GM23338 (cell line): Measurements from ENCODE around the gene SDHB. TPM values are rescaled to one million over a fixed set of nuclear protein-coding genes. Genes with fewer than 3 reads are reported as not detected.

Source experiments
- ATAC-seq: fragments of 200-7000 bp; cut with Tn5 transposase; 3 replicates; pipeline ENCODE4 v1.9.1; 2020
- DNase-seq: peaks from one replicate; pipeline ENCODE4 v3.0.0-alpha.2; 2015; ENCODE audit warnings: low spot score
- H2AFZ ChIP-seq: fragments of 200-600 bp; sonication (generic); 2 replicates; pipeline ENCODE4 v1.8.0; 2016; ENCODE audit warnings: antibody characterized with exemption, mild to moderate bottlenecking, moderate library complexity
- H3F3A ChIP-seq: fragments of 200-600 bp; sonication (generic); replicated peaks from 2 replicates; pipeline ENCODE4 v1.8.0; 2017; ENCODE audit warnings: antibody characterized with exemption, mixed run types, low read depth
- H3K27ac ChIP-seq: fragments of 200-600 bp; sonication (generic); 2 replicates; pipeline ENCODE4 v1.6.1; 2016; ENCODE audit warnings: low read depth
- H3K27me3 ChIP-seq: fragments of 200-600 bp; sonication (generic); 2 replicates; pipeline ENCODE4 v1.8.0; 2016; ENCODE audit warnings: mild to moderate bottlenecking, mixed run types, moderate library complexity; ENCODE audit not compliant: insufficient read depth
- H3K36me3 ChIP-seq: fragments of 200-600 bp; sonication (generic); 2 replicates; pipeline ENCODE4 v1.8.0; 2016; ENCODE audit warnings: mild to moderate bottlenecking; ENCODE audit not compliant: insufficient read depth
- H3K4me1 ChIP-seq: fragments of 200-600 bp; sonication (generic); 2 replicates; pipeline ENCODE4 v1.8.0; 2016; ENCODE audit warnings: mild to moderate bottlenecking, moderate library complexity; ENCODE audit not compliant: insufficient read depth
- H3K4me2 ChIP-seq: fragments of 200-600 bp; sonication (generic); 2 replicates; pipeline ENCODE4 v1.7.1; 2017; ENCODE audit warnings: mixed run types
- H3K4me3 ChIP-seq: fragments of 200-600 bp; sonication (generic); 2 replicates; pipeline ENCODE4 v1.6.1; 2016; ENCODE audit warnings: mixed run types
- H3K79me2 ChIP-seq: fragments of 200-600 bp; sonication (generic); replicated peaks from 2 replicates; pipeline ENCODE4 v1.8.0; 2017; ENCODE audit warnings: mild to moderate bottlenecking; ENCODE audit not compliant: insufficient read depth
- H3K9me2 ChIP-seq: fragments of 200-600 bp; sonication (generic); 2 replicates; pipeline ENCODE4 v1.8.0; 2017; ENCODE audit not compliant: insufficient read depth
- H4K20me1 ChIP-seq: fragments of 200-600 bp; sonication (generic); replicated peaks from 2 replicates; pipeline ENCODE4 v1.8.0; 2017; ENCODE audit warnings: mild to moderate bottlenecking; ENCODE audit not compliant: insufficient read depth
- H3K27ac Mint-ChIP-seq: 2 replicates; pipeline ENCODE4 v1.8.0; 2020; ENCODE audit warnings: inconsistent platforms, mild to moderate bottlenecking, moderate library complexity, mixed read lengths
- H3K27me3 Mint-ChIP-seq: 3 replicates; pipeline ENCODE4 v1.8.0; 2022; ENCODE audit warnings: low read depth, mild to moderate bottlenecking, moderate library complexity, mixed read lengths, inconsistent platforms; ENCODE audit not compliant: insufficient read depth, poor library complexity
- H3K36me3 Mint-ChIP-seq: 3 replicates; pipeline ENCODE4 v1.8.0; 2021; ENCODE audit warnings: low read depth, mild to moderate bottlenecking, inconsistent platforms, moderate library complexity, mixed read lengths
- H3K4me1 Mint-ChIP-seq: 3 replicates; pipeline ENCODE4 v1.8.0; 2020; ENCODE audit warnings: mild to moderate bottlenecking, inconsistent platforms, mixed read lengths
- H3K4me3 Mint-ChIP-seq: 3 replicates; pipeline ENCODE4 v1.8.0; 2021; ENCODE audit warnings: moderate library complexity, mild to moderate bottlenecking, inconsistent platforms, mixed read lengths
- H3K9me3 Mint-ChIP-seq: 3 replicates; pipeline ENCODE4 v1.8.0; 2020; ENCODE audit warnings: moderate library complexity, mild to moderate bottlenecking, inconsistent platforms, mixed read lengths
- CREB1 ChIP-seq: fragments of 250-450 bp; sonication (Bioruptor Pico); IDR thresholded peaks from 2 replicates; pipeline ENCODE4 v1.5.0; 2020; ENCODE audit warnings: low read depth, mild to moderate bottlenecking, moderate library complexity
- EZH2 ChIP-seq: fragments of 200-600 bp; sonication (generic); IDR thresholded peaks from one replicate; pipeline ENCODE4 v1.8.0; 2017; ENCODE audit warnings: antibody characterized with exemption, mild to moderate bottlenecking, low read depth; ENCODE audit not compliant: unreplicated experiment
- EZH2phosphoT487 ChIP-seq: fragments of 200-600 bp; sonication (generic); IDR thresholded peaks from one replicate; pipeline ENCODE4 v1.8.1; 2018; ENCODE audit warnings: antibody characterized with exemption; ENCODE audit not compliant: unreplicated experiment
- JUNB ChIP-seq: IDR thresholded peaks from one replicate; pipeline ENCODE4 v1.6.1; 2016; ENCODE audit warnings: antibody characterized with exemption; ENCODE audit not compliant: unreplicated experiment
- NANOG ChIP-seq: IDR thresholded peaks from 2 replicates; pipeline ENCODE4 v1.6.1; 2016; ENCODE audit warnings: antibody characterized with exemption, borderline replicate concordance
- POLR2AphosphoS5 ChIP-seq: IDR thresholded peaks from 2 replicates; pipeline ENCODE4 v1.6.1; 2016; ENCODE audit warnings: antibody characterized with exemption, low read depth
- STAT1 ChIP-seq: IDR thresholded peaks from one replicate; pipeline ENCODE4 v1.6.1; 2016; ENCODE audit warnings: antibody characterized with exemption; ENCODE audit not compliant: unreplicated experiment
- ZNF114 ChIP-seq: fragments of 250-450 bp; sonication (Bioruptor Pico); IDR thresholded peaks from 2 replicates; pipeline ENCODE4 v1.5.0; 2020; ENCODE audit warnings: mild to moderate bottlenecking, moderate library complexity
- ZNF331 ChIP-seq: fragments of 250-450 bp; sonication (Bioruptor Pico); IDR thresholded peaks from 2 replicates; pipeline ENCODE4 v1.5.0; 2020; ENCODE audit warnings: low read depth, mild to moderate bottlenecking, moderate library complexity
- polyA plus RNA-seq: library from polyadenylated mRNA; unstranded; fragments of >200 nt; fragmentation: Nextera tagmentation; extraction: Ambion mirVana; gene quantifications from 2 replicates; pipeline ENCODE4 v1.2.1, GENCODE V29; 2016
- total RNA-seq: library from RNA; depleted of rRNA; stranded (reverse); fragments of >200 nt; shearing (Covaris generic); gene quantifications from 2 replicates; pipeline ENCODE4 v1.2.3, GENCODE V29; 2014
- TF ChIP-seq, protein P1 (sequence below): IDR thresholded peaks from 2 replicates; pipeline ENCODE4 v1.6.1; 2016; ENCODE audit warnings: antibody characterized with exemption
- TF ChIP-seq, protein P2 (sequence below), 2 experiments: fragments of 200-600 bp in 1 of 2; sonication (generic) in 1 of 2; conservative IDR thresholded peaks; 2 replicates each; pipeline versions ENCODE4 v1.5.1 to v1.6.1; 2016 to 2017; ENCODE audit warnings: antibody characterized with exemption in 2 of 2, low read depth in 2 of 2, mild to moderate bottlenecking in 2 of 2, moderate library complexity in 1 of 2
- TF ChIP-seq, protein P3 (sequence below): IDR thresholded peaks from one replicate; pipeline ENCODE4 v1.6.1; 2018; ENCODE audit warnings: antibody characterized with exemption; ENCODE audit not compliant: unreplicated experiment

Gene SDHB
- total and polyA plus RNA-seq, 2 experiments from 2014 or later = 72.8 to 112 TPM

DNA sequence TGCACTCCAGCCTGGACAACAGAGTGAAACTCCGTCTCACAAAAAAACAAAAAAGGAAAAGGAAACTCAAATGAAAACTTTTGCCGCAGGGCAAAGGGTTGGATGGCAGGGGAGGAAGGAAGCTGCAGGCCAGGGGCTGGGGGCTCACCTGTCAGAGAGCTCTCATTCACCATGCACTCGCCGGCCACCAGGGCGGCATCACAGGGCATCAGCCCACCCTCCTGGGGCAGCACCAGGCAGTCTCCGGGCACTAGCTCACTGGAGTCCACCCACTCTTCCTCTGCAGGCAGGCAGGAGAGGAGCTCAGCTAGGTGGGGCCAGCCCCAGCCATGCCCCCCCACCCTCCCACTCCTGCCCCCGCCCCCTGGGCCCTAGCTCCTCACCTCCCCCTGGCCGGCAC lies 54.0 kb downstream of the SDHB start:
- H3K27ac Mint-ChIP-seq = no peak overlapping the region
- H3K79me2 ChIP-seq = no peaks in the 10 kb centered on the region
- H3K4me3 Mint-ChIP-seq = no peak overlapping the region
- DNase-seq (no peak), ATAC-seq (peak; percentile 76)
- H2AFZ ChIP-seq = no peak overlapping the region
- no peaks in the 10 kb centered on the region; the same call in 1 of the 2 replicates for H4K20me1 ChIP-seq
- no peak overlapping the region for H3K27ac ChIP-seq
- no peaks in the 10 kb centered on the region for H3K27me3 ChIP-seq
- no peaks in the 10 kb centered on the region; the same call in none of the 2 replicates for H3K36me3 ChIP-seq
- TF ChIP-seq, protein P1, sequence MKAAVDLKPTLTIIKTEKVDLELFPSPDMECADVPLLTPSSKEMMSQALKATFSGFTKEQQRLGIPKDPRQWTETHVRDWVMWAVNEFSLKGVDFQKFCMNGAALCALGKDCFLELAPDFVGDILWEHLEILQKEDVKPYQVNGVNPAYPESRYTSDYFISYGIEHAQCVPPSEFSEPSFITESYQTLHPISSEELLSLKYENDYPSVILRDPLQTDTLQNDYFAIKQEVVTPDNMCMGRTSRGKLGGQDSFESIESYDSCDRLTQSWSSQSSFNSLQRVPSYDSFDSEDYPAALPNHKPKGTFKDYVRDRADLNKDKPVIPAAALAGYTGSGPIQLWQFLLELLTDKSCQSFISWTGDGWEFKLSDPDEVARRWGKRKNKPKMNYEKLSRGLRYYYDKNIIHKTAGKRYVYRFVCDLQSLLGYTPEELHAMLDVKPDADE = no peak
- TF ChIP-seq, protein P2, sequence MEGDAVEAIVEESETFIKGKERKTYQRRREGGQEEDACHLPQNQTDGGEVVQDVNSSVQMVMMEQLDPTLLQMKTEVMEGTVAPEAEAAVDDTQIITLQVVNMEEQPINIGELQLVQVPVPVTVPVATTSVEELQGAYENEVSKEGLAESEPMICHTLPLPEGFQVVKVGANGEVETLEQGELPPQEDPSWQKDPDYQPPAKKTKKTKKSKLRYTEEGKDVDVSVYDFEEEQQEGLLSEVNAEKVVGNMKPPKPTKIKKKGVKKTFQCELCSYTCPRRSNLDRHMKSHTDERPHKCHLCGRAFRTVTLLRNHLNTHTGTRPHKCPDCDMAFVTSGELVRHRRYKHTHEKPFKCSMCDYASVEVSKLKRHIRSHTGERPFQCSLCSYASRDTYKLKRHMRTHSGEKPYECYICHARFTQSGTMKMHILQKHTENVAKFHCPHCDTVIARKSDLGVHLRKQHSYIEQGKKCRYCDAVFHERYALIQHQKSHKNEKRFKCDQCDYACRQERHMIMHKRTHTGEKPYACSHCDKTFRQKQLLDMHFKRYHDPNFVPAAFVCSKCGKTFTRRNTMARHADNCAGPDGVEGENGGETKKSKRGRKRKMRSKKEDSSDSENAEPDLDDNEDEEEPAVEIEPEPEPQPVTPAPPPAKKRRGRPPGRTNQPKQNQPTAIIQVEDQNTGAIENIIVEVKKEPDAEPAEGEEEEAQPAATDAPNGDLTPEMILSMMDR (conservative IDR thresholded peaks at IDR 0.05; ENCODE audit: low read depth in 2 of 2) = peak; percentile 22 to 36; a peak in 3 of 4 replicates
- H3K4me3 ChIP-seq = no peak overlapping the region
- H3K4me2 ChIP-seq = no peak overlapping the region
- H3K4me1 Mint-ChIP-seq = no peaks in the 10 kb centered on the region
- H3K27me3 Mint-ChIP-seq = peaks cover 7% of the 10 kb centered on the region
- H3K36me3 Mint-ChIP-seq = peaks cover 40% of the 10 kb centered on the region
- H3K4me1 ChIP-seq = no peaks in the 10 kb centered on the region
- H3F3A ChIP-seq = no peaks in the 10 kb centered on the region
- H3K9me2 ChIP-seq = no peaks in the 10 kb centered on the region
- no peaks in the 10 kb centered on the region for H3K9me3 Mint-ChIP-seq

DNA sequence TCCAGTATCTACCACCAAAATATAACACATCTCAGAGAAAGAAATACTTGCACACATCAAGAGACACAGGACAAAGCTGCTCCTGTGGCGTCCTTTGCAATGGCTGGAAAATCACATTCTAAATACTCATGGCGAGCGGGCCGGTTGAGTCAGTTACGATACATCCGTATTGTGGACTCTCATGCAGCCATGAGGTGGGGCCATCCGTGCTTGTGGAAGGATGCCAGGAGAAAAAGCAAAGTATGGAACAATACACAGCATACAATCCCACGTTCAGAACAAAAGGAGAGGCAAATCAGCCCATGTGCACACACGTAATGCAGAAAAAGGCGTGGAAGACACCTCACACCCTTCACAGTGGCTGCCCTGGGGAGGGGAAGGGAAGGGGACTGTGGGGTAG lies 55.2 kb downstream of the SDHB start:
- H3K4me1 ChIP-seq = no peaks in the 10 kb centered on the region
- no peaks in the 10 kb centered on the region for H3F3A ChIP-seq
- no peak overlapping the region for H3K4me3 ChIP-seq
- H3K36me3 Mint-ChIP-seq = peaks cover 32% of the 10 kb centered on the region
- no peak overlapping the region for H3K27ac Mint-ChIP-seq
- no peaks in the 10 kb centered on the region; the same call in 1 of the 2 replicates for H3K36me3 ChIP-seq
- no peak for DNase-seq
- no peaks in the 10 kb centered on the region for H3K9me3 Mint-ChIP-seq
- H3K27me3 Mint-ChIP-seq = peaks cover 7% of the 10 kb centered on the region
- H3K4me2 ChIP-seq = no peak overlapping the region
- no peaks in the 10 kb centered on the region for H3K79me2 ChIP-seq
- ATAC-seq = no peak
- no peaks in the 10 kb centered on the region for H3K4me1 Mint-ChIP-seq
- H3K4me3 Mint-ChIP-seq = no peak overlapping the region
- H3K27me3 ChIP-seq = no peaks in the 10 kb centered on the region
- H3K9me2 ChIP-seq = no peaks in the 10 kb centered on the region
- no peaks in the 10 kb centered on the region; the same call in 1 of the 2 replicates for H4K20me1 ChIP-seq
- no peak overlapping the region for H2AFZ ChIP-seq
- no peak overlapping the region for H3K27ac ChIP-seq
- TF ChIP-seq ZNF331 (CRISPR knock-in tag) (no peak), EZH2phosphoT487 (no peak), CREB1 (CRISPR knock-in tag) (no peak), STAT1 (no peak), ZNF114 (no peak), EZH2 (no peak), POLR2AphosphoS5 (no peak), JUNB (no peak), NANOG (no peak)
- TF ChIP-seq, protein P3, sequence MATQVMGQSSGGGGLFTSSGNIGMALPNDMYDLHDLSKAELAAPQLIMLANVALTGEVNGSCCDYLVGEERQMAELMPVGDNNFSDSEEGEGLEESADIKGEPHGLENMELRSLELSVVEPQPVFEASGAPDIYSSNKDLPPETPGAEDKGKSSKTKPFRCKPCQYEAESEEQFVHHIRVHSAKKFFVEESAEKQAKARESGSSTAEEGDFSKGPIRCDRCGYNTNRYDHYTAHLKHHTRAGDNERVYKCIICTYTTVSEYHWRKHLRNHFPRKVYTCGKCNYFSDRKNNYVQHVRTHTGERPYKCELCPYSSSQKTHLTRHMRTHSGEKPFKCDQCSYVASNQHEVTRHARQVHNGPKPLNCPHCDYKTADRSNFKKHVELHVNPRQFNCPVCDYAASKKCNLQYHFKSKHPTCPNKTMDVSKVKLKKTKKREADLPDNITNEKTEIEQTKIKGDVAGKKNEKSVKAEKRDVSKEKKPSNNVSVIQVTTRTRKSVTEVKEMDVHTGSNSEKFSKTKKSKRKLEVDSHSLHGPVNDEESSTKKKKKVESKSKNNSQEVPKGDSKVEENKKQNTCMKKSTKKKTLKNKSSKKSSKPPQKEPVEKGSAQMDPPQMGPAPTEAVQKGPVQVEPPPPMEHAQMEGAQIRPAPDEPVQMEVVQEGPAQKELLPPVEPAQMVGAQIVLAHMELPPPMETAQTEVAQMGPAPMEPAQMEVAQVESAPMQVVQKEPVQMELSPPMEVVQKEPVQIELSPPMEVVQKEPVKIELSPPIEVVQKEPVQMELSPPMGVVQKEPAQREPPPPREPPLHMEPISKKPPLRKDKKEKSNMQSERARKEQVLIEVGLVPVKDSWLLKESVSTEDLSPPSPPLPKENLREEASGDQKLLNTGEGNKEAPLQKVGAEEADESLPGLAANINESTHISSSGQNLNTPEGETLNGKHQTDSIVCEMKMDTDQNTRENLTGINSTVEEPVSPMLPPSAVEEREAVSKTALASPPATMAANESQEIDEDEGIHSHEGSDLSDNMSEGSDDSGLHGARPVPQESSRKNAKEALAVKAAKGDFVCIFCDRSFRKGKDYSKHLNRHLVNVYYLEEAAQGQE = no peak
- TF ChIP-seq, protein P1 = no peak
- TF ChIP-seq, protein P2 (conservative IDR thresholded peaks at IDR 0.05; ENCODE audit: low read depth in 2 of 2) = no peak
